GM18517 (cell line): ENCODE data around the gene STUM.
"Not testable (repeated sequence)": the region's sequence is repeated elsewhere in the genome, so short reads cannot be mapped to it uniquely, and the experiment has no call there.

Source experiments
- ATAC-seq: cut with Tn5 transposase; IDR thresholded peaks from one replicate; pipeline ENCODE4 v1.9.1; 2021; ENCODE audit warnings: mild to moderate bottlenecking, moderate library complexity; ENCODE audit not compliant: unreplicated experiment

STUM gene

GRCh38 chr1:226579781-226580323 is 31.3 kb downstream of the STUM start:
- ATAC-seq = no peak

GRCh38 chr1:226580625-226581270 is 32.2 kb downstream of the STUM start:
- no peak for ATAC-seq

- no peak for ATAC-seq
Measured at GRCh38 chr1:226581650-226582330, 33.2 kb downstream of the STUM start.

GRCh38 chr1:226582966-226583365 is 34.4 kb downstream of the STUM start:
- ATAC-seq = no peak

- ATAC-seq = no peak
Measured at GRCh38 chr1:226584164-226584563, 35.6 kb downstream of the STUM start.

GRCh38 chr1:226586116-226586515 is 37.6 kb downstream of the STUM start:
- no peak for ATAC-seq

GRCh38 chr1:226586650-226587422 is 38.3 kb downstream of the STUM start:
- ATAC-seq = no peak

GRCh38 chr1:226588484-226588883 is 39.9 kb downstream of the STUM start:
- ATAC-seq = no peak

- no peak for ATAC-seq
Measured at GRCh38 chr1:226589008-226589733, 40.6 kb downstream of the STUM start.

GRCh38 chr1:226590614-226591013 is 42.0 kb downstream of the STUM start:
- no peak for ATAC-seq

GRCh38 chr1:226593541-226593940 is 45.0 kb downstream of the STUM start:
- no peak for ATAC-seq

- ATAC-seq = no peak
Measured at GRCh38 chr1:226596531-226597165, 48.1 kb downstream of the STUM start.

GRCh38 chr1:226597616-226598454 is 49.3 kb downstream of the STUM start:
- ATAC-seq = no peak

- ATAC-seq = no peak
Measured at GRCh38 chr1:226598455-226598849, 49.9 kb downstream of the STUM start.

GRCh38 chr1:226598955-226599354 is 50.4 kb downstream of the STUM start:
- not testable (repeated sequence) for ATAC-seq

GRCh38 chr1:226599636-226600238 is 51.2 kb downstream of the STUM start:
- no peak for ATAC-seq

GRCh38 chr1:226600254-226600653 is 51.7 kb downstream of the STUM start:
- no peak for ATAC-seq

GRCh38 chr1:226601456-226601855 is 52.9 kb downstream of the STUM start:
- ATAC-seq = no peak
